Measurements from ENCODE around the gene PTX4. TPM values are rescaled to one million over a fixed set of nuclear protein-coding genes. Genes with fewer than 3 reads are reported as not detected.

The PTX4 gene
- total RNA-seq, 1 donor from 2014 or later: not detected

GRCh38 chr16:1464894-1465566 is 23.7 kb downstream of the PTX4 start:
- H3K27me3 Mint-ChIP-seq (ENCODE audit: low read depth): no peaks in the 10 kb centered on the region
- H3K4me3 Mint-ChIP-seq (ENCODE audit: unreplicated experiment): no peak overlapping the region
- H3K27ac Mint-ChIP-seq (ENCODE audit: unreplicated experiment): no peak overlapping the region
- peak; percentile 88 for DNase-seq (ENCODE audit: low spot score)
- TF ChIP-seq, protein P1, sequence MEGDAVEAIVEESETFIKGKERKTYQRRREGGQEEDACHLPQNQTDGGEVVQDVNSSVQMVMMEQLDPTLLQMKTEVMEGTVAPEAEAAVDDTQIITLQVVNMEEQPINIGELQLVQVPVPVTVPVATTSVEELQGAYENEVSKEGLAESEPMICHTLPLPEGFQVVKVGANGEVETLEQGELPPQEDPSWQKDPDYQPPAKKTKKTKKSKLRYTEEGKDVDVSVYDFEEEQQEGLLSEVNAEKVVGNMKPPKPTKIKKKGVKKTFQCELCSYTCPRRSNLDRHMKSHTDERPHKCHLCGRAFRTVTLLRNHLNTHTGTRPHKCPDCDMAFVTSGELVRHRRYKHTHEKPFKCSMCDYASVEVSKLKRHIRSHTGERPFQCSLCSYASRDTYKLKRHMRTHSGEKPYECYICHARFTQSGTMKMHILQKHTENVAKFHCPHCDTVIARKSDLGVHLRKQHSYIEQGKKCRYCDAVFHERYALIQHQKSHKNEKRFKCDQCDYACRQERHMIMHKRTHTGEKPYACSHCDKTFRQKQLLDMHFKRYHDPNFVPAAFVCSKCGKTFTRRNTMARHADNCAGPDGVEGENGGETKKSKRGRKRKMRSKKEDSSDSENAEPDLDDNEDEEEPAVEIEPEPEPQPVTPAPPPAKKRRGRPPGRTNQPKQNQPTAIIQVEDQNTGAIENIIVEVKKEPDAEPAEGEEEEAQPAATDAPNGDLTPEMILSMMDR (IDR thresholded peaks at IDR 0.05): no peak
- H3K9me3 Mint-ChIP-seq (ENCODE audit: low read depth): no peaks in the 10 kb centered on the region
- H3K36me3 Mint-ChIP-seq (ENCODE audit: low read depth): peaks cover 2% of the 10 kb centered on the region
- H3K4me1 Mint-ChIP-seq (ENCODE audit: low read depth): peaks cover 2% of the 10 kb centered on the region

DNA sequence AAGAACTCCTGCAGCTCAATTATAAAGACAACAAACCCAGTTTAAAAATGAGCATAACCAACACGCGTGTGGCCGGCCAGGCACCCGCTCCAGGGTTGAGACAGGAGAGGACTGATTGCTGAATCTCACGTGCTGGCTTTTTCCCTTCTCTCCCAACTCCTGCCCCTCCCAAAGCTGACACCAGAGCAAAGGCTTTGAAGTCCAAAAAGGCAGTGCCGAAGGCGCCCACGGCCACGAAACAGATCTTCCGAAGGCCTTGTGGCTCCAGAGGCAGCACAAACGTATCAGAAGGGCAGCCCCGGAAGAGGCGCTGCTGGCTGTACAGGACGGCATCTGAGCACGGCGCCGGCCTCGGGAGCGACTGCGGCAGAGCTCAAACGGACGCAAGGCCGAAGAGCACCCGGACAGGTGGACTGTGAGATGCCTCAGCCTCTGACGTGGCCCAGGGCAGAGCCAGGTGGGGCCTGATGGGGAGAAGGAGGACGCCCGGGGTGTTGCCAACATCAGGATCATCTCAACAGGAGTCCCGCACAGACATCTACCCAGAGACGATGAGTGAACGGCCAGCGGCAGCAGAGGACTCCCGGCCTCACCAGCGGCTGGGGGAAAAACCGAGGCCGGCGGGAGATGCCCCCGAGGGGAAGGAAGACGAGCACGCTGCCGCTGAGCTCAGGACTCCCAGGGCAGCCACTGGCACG is 24.4 kb downstream of the PTX4 start:
- H3K9me3 Mint-ChIP-seq (ENCODE audit: low read depth): no peaks in the 10 kb centered on the region
- peaks cover 2% of the 10 kb centered on the region for H3K36me3 Mint-ChIP-seq (ENCODE audit: low read depth)
- H3K27me3 Mint-ChIP-seq (ENCODE audit: low read depth): no peaks in the 10 kb centered on the region
- no peak overlapping the region for H3K4me3 Mint-ChIP-seq (ENCODE audit: unreplicated experiment)
- peak; percentile 78 for DNase-seq (ENCODE audit: low spot score)
- no peaks in the 10 kb centered on the region for H3K4me1 Mint-ChIP-seq (ENCODE audit: low read depth)
- H3K27ac Mint-ChIP-seq (ENCODE audit: unreplicated experiment): no peak overlapping the region
- TF ChIP-seq, protein P1 (IDR thresholded peaks at IDR 0.05): no peak

GRCh38 chr16:1461146-1461545 is 27.6 kb downstream of the PTX4 start:
- no peaks in the 10 kb centered on the region for H3K9me3 Mint-ChIP-seq (ENCODE audit: low read depth)
- no peaks in the 10 kb centered on the region for H3K27me3 Mint-ChIP-seq (ENCODE audit: low read depth)
- H3K36me3 Mint-ChIP-seq (ENCODE audit: low read depth): peaks cover 2% of the 10 kb centered on the region
- H3K27ac Mint-ChIP-seq (ENCODE audit: unreplicated experiment): no peak overlapping the region
- no peaks in the 10 kb centered on the region for H3K4me1 Mint-ChIP-seq (ENCODE audit: low read depth)
- H3K4me3 Mint-ChIP-seq (ENCODE audit: unreplicated experiment): no peak overlapping the region
- TF ChIP-seq, protein P1 (IDR thresholded peaks at IDR 0.05): no peak
- no peak for DNase-seq (ENCODE audit: low spot score)

GRCh38 chr16:1460602-1461138 is 28.1 kb downstream of the PTX4 start:
- Mint-ChIP-seq H3K36me3 (ENCODE audit: low read depth) (peaks cover 2% of the 10 kb centered on the region), H3K27ac (ENCODE audit: unreplicated experiment) (no peak overlapping the region), H3K4me3 (ENCODE audit: unreplicated experiment) (no peak overlapping the region), H3K9me3 (ENCODE audit: low read depth) (no peaks in the 10 kb centered on the region), H3K27me3 (ENCODE audit: low read depth) (no peaks in the 10 kb centered on the region), H3K4me1 (ENCODE audit: low read depth) (no peaks in the 10 kb centered on the region)
- TF ChIP-seq, protein P1 (IDR thresholded peaks at IDR 0.05): no peak
- DNase-seq (ENCODE audit: low spot score): peak; percentile 81

DNA sequence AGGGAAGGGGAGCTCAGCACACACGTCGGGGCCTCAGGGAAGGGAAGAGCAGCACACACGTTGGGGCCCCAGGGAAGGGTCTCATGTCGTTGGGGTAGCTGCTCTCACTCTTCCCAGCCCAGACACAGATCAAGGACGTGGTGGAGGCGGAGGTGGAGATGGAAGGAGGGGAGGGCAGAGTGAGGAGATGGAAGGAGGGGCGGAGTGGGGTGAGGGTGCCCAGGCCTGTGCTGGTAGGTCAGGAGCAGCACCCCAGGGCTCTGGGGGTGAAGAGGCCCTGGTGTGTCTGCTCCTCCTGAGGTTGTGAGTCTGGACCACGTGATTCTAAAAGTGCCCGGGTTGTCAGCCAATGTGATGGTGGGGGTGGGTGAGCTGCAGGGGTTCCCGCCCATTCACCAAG is 28.8 kb downstream of the PTX4 start:
- Mint-ChIP-seq H3K27me3 (ENCODE audit: low read depth) (no peaks in the 10 kb centered on the region), H3K36me3 (ENCODE audit: low read depth) (peaks cover 2% of the 10 kb centered on the region), H3K27ac (ENCODE audit: unreplicated experiment) (no peak overlapping the region), H3K4me1 (ENCODE audit: low read depth) (no peaks in the 10 kb centered on the region), H3K9me3 (ENCODE audit: low read depth) (no peaks in the 10 kb centered on the region), H3K4me3 (ENCODE audit: unreplicated experiment) (no peak overlapping the region)
- TF ChIP-seq, protein P1 (IDR thresholded peaks at IDR 0.05): no peak
- peak; percentile 74 for DNase-seq (ENCODE audit: low spot score)

All from chondrocyte (in vitro differentiated cells).